D721Med (cell line): ENCODE measurements around the gene HLA-DMB.
A peak's percentile ranks its signal among the peaks of the same experiment; 100 is the strongest.

Experiments
- DNase-seq: peaks from one replicate; pipeline ENCODE4 v3.0.0; 2011; ENCODE audit warnings: low spot score; ENCODE audit not compliant: insufficient read length
- FAIRE-seq: peaks from 2 replicates; lab custom pipeline; 2011; peaks lifted over from hg19 to GRCh38; lab: Jason Lieb, UNC
- CTCF ChIP-seq: IDR thresholded peaks from 2 replicates; pipeline ENCODE4 v1.5.1; 2012; ENCODE audit warnings: mild to moderate bottlenecking, control low read depth; ENCODE audit not compliant: insufficient read depth; ENCODE audit errors: missing control alignments

The HLA-DMB gene

GRCh38 chr6:32954986-32955802 is 14.4 kb upstream of the HLA-DMB start:
- DNase-seq (no peak), FAIRE-seq (no peak)
- TF ChIP-seq CTCF, result peak; percentile 30

GRCh38 chr6:32954267-32954666 is 13.4 kb upstream of the HLA-DMB start:
- FAIRE-seq (no peak), DNase-seq (no peak)
- TF ChIP-seq CTCF, result no peak

GRCh38 chr6:32953775-32954174 is 12.9 kb upstream of the HLA-DMB start:
- no peak for TF ChIP-seq CTCF
- DNase-seq (no peak), FAIRE-seq (no peak)

- peak; percentile 52 for TF ChIP-seq CTCF
- DNase-seq (no peak), FAIRE-seq (no peak)
Observed at GRCh38 chr6:32952817-32953739, 12.2 kb upstream of the HLA-DMB start, which contains the start of gene HLA-DMA. Gene HLA-DMA, minus strand, starts transcription at chr6:32953097. Its CDS starts 61 bp downstream, at chr6:32953036.

- TF ChIP-seq CTCF, result no peak
- FAIRE-seq, result no peak
- no peak for DNase-seq
Observed at GRCh38 chr6:32950449-32950848, 9.6 kb upstream of the HLA-DMB start.

GRCh38 chr6:32950010-32950409 is 9.2 kb upstream of the HLA-DMB start:
- DNase-seq (no peak), FAIRE-seq (no peak)
- no peak for TF ChIP-seq CTCF
